H4 (cell line): ENCODE results near the gene SCRN3. TPM values are rescaled to one million over a fixed set of nuclear protein-coding genes. Genes with fewer than 3 reads are reported as not detected.
A peak's percentile ranks its signal among the peaks of the same experiment; 100 is the strongest.
"Not testable (repeated sequence)": the region's sequence is repeated elsewhere in the genome, so short reads cannot be mapped to it uniquely, and the experiment has no call there.

Source experiments
- DNase-seq: peaks from one replicate; pipeline ENCODE4 v3.0.0-alpha.2; 2015; ENCODE audit warnings: low spot score
- total RNA-seq: library from RNA; depleted of rRNA; stranded (reverse); fragments of >200 nt; shearing (Covaris generic); gene quantifications from 2 replicates; pipeline ENCODE4 v1.2.3, GENCODE V29; 2014; rRNA removed

SCRN3 gene, protein sequence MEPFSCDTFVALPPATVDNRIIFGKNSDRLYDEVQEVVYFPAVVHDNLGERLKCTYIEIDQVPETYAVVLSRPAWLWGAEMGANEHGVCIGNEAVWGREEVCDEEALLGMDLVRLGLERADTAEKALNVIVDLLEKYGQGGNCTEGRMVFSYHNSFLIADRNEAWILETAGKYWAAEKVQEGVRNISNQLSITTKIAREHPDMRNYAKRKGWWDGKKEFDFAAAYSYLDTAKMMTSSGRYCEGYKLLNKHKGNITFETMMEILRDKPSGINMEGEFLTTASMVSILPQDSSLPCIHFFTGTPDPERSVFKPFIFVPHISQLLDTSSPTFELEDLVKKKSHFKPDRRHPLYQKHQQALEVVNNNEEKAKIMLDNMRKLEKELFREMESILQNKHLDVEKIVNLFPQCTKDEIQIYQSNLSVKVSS
- 15.4 and 15.6 TPM in 2 replicates for total RNA-seq

DNA sequence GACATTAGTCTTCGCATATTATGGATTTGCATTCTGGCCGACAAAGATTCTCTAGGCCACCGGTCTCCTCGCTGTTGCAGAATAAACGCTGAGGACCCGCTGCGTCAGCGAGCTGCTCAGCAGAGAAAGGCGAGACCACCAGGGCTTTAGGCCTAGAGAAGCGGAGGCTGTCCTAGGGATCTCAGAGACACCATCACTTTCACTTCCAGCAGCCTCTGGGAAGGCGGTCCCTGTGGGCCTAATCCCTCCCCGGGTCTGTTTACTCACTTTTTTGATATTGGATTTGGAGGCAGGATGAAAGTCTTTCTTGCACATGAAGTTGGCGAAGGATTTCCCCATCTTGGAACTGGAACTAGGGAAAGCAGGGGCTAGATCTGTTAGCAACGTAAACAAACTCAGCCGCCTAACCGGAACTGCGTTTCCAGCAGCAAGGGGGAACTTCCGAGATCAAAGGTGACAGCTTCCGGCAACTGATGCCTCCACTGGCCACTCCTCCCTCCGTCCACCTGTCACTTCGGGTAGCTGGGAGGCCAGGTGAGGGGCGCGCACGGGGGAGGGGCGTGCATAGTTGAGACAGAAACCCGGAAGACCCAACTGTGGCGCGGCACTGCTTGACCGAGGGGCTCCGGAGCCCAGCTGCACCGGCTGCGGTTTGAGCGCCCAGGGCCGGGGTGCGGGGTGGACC, at the start of gene SCRN3:
Gene SCRN3 (plus strand): TSS at position 447 of the 685 bp plus-strand sequence. CDS start 2,554 bp downstream, outside the sequence.
- peak; percentile 57 for DNase-seq

DNA sequence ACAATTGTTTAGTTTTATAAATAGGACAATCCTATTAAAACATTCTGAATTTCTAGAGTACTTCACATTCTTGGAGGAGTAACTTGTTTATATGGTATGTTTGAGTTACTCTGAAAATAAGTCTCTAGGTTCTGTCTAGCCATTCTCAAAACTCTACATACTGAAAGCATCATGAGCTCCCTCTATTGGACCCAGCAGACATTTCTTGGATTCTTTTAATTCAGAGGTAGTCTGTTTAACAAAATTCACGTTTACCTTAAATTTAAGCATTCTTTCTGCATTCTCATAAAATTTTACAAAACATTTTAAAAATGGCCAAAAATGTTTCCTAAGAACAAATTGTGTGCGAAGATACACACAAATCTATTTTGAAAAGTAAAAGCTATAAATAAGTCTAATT, 45.5 kb upstream of the SCRN3 start:
- DNase-seq: no peak

DNA sequence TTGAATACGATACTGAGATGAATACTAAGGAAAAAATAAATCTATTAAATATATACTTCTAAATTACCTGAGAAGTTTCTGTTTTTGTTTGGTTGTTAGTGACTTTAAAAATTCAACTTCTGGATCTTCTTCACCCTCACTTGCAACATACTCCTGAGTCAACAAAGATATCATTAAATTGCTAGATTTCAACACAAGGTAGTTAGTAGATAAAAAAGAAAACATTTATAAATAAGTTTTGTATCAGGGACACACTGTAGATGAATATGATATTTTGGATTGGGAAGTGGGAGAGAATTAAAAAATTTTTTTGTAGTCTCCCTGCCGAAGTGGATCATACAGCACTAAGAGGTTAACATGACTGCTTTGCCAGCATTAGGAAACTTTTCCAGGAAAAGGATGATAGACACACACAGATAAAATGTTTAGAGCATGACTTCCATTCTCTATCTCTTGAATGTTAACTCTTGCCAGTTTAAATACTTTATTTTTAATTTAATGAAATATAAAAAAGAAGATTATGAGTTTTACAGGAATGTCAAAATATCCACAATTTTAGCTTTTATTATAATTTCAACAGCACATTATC, 44.8 kb upstream of the SCRN3 start:
- no peak for DNase-seq

DNA sequence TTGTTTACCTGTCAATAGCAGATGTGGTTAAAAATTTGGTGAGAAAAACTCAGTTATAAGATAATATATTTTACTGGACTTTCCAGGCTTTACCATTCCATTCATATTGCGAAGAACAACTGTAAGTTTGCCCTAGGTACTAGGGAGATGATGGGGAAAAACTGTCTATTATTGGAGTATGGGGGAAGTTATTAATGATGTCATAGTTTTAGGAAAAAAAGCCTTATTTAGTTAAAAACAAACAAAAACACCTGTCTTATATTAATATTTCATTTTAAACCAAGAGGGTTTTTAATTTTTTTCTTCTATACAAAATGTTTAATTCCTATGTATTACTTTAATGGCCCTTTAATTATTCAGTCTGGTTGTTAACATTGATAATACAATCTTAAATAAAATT, 42.5 kb upstream of the SCRN3 start:
- no peak for DNase-seq

DNA sequence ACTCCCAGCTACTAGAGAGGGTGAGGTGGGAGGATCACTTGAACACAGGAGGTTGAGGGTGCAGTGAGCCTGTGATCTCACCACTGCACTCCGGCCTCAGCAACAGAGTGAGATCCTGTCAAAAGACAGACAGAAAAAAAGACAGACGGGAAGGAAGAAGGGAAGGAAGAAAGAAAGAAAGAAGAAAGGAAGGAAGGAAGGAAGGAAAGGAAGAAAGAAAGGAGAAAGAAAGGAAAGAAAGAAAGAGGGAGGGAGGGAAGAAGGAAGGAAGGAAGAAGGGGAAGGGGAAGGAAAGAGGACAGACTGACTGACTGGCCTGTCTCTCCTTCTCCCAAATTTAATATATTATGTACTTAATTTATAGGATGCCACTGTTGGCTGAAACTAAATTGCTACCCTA, 39.2 kb upstream of the SCRN3 start:
- no peak for DNase-seq

DNA sequence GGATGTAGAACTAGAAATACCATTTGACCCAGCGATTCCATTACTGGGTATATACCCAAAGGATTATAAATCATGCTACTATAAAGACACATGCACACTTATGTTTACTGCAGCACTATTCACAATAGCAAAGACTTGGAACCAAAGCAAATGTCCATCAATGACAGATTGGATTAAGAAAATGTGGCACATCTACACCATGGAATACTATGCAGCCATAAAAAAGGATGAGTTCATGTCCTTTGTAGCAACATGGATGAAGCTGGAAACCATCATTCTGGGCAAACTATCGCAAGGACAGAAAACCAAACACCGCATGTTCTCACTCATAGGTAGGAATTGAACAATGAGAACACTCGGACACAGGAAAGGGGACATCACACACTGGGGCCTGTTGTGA, 35.9 kb upstream of the SCRN3 start:
- DNase-seq: not testable (repeated sequence)

DNA sequence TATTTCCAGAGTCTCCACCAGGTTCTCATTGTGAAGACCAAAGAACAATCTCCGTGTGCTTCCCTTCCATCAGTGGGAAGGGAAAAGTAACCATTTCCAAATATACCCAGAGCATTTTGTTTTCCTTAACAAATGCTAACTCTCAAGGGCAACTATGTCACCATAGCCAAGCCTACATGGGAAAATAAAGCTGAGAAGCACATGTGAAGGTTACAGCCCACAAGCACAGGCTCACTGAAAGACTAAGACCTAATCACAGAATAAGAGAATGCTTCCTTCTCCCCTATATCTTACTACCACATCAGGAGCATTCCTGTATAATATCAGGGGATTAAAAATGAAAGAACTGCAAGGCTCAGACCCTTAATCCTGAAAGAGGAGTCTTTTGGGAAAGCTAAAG, 32.6 kb upstream of the SCRN3 start:
- DNase-seq: no peak

DNA sequence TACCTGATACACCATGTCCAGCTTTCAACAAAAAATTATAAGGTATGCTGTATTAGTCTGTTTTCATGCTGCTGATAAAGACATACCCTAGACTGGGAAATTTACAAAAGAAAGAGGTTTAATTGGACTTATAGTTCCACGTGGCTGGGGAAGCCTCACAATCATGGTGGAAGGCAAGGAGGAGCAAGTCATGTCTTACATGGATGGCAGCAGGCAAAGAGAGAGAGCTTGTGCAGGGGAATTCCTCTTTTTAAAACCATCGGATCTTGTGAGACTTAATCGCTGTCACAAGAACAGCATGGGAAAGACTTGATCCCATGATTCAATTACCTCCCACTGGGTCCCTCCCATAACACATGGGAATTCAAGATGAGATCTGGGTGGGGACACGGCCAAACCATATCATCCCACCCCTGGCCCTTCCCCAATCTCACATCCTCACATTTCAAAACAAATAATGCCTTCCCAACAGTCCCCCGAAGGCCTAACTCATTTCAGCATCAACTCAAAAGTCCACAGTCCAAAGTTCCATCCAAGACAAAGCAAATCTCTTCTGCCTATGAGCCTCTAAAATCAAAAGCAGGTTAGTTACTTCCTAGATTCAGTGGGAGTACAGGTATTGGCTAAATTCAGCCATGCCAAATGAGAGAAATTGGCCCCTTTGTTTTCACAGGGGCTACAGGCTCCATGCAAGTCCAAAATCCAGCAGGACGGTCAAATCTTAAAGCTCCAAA, 31.9 kb upstream of the SCRN3 start:
- not testable (repeated sequence) for DNase-seq

DNA sequence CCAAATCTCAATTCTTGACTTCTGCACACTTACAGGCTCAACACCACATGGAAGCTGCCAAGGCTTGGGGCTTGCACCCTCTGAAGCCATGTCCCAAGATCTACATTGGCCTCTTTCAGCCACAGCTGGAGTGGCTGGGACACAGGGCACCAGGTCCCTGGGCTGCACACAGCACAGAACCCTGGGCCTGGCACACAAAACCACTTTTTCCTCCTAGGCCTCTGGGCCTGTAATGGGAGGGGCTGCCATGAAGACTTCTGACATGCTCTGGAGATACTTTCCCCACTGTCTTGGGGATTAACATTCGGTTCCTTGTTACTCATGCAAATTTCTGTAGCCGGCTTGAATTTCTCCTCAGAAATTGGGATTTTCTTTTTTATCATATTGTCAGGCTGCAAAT, 30.9 kb upstream of the SCRN3 start:
- DNase-seq: no peak

DNA sequence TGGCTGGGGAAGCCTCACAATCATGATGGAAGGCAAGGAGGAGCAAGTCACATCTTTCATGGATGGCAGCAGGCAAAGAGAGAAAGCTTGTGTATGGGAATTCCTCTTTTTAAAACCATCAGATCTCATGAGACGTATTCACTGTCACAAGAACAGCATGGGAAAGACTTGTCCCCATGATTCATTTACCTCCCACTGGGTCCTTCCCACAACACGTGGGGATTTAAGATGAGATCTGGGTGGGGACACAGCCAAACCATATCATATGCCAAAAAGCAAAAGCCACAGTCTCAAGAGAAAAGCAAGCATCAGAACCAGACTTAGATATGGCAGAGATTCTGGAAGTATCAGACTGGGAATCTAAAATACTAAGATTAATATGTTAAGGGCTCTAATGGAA, 30.0 kb upstream of the SCRN3 start:
- DNase-seq: no peak

DNA sequence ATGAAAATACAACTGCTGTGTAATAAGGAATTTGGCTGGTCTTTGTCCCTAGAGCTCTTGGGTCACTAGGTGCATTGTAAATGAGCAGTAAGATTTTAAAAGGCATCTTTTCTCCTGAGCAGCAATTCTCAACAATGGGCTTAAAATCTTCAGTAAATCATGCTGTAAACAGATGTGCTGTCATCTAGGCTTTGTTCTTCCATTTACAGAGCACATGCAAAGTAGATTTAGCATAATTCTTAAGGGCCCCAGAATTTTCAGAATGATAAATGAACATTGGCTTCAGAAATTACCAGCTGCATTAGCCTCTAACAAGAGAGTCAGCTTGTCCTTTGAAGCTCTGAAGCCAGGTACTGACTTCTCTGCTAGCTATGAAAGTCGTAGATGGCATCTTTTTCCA, 26.8 kb upstream of the SCRN3 start:
- no peak for DNase-seq

DNA sequence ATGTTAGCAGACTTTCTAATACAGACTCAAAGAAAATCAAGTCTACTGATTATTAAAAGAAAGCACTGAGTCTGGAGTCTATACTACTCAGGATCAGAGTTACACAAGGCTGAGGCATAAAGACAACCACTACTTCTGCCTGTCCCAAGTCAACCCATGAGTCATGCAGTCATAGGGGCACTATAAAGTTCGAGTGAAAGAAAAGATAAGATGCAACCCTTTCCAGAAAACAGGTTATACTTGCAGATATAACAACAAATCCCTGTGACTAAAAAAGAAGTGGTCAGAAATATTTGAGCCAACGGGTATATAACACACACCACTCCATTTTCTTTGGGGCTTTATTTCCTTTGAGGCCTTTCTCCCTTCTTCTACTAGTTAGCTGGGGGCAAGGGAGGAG, 18.6 kb upstream of the SCRN3 start:
- DNase-seq: no peak

DNA sequence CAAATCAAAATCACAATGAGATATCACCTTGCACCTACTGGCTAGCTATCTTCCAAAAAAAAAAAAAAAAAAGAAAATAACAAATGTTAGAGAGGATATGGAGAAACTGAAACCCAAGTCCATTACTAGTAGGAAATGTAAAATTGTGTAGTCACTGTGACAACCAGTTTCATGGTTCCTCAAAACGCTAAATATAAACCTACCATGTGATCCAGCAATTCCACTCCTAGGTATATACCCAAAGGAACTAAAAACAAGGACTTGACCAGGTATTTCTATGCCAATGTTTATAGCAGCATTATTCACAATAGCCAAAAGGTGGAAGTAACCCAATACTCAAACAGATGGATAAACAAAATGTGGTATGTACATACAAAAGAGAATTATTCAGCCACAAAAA, 11.7 kb upstream of the SCRN3 start:
- DNase-seq: no peak

DNA sequence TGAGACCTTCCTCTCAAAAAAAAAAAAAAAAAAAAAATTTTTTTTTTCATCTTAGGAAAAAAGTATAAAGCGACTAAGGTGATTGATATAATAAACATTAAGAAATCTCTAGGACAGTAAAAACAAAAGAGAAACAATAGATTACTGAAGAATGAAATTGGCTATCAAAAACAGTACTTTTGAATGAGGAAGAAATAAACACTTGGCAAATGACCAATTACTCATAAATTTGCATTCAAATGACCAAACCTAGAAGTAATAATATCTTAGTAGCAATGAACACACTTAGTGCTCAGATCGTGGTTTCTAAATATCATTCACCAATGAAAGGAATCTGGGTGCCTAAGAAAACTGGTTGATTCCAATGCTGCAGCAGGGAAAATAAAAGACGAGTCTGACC, 10.3 kb upstream of the SCRN3 start:
- no peak for DNase-seq

DNA sequence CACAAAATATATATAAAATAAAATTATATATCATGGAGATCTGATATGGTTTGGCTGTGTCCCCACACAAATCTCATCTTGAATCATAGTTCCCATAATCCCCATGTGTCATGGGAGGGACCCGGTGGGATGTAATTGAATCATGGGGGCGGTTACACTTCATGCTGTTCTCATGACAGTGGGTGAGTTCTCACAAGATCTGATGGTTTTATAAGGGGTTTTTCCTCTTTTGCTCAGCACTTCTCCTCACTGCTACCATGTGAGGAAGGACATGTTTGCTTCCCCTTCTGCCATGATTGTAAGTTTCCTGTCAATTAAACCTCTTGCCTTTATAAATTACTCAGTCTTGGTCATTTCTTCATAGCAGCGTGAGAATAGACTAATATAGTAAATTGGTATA, 6.8 kb upstream of the SCRN3 start:
- DNase-seq: not testable (repeated sequence)

DNA sequence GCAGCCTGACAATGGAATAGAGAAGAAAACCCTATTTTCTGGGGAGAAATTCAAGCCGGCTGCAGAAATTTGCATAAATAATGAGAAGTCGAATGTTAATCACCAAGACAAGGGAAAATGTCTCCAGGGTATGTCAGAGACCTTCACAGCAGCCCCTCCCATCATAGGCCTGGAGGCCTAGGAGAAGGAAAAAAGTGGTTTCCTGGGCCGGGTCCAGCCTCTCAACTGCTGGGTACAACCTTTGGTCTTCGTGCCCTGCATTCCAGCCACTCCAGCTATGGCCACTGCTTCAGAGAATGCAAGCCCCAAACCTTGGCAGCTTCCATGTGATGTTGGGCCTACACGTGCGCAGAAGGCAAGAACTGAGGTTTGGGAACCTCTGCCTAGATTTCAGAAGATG, 6.0 kb upstream of the SCRN3 start:
- no peak for DNase-seq

DNA sequence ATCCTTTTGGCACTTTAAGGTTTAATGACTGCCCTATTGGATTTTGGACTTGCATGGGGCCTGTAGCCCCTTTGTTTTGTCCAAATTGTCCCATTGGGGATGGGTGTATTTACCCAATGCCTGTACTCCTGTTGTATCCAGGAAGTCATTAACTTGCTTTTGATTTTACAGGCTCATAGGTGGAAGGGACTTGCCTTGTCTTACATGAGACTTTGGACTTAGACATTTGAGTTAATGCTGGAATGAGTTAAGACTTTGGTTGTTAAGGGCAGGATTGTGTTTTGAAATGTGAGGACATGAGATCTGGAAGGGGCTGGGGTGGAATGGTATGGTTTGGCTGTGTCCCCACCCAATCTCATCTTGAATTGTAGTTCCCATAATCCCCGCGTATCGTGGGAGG, 5.2 kb upstream of the SCRN3 start:
- not testable (repeated sequence) for DNase-seq

DNA sequence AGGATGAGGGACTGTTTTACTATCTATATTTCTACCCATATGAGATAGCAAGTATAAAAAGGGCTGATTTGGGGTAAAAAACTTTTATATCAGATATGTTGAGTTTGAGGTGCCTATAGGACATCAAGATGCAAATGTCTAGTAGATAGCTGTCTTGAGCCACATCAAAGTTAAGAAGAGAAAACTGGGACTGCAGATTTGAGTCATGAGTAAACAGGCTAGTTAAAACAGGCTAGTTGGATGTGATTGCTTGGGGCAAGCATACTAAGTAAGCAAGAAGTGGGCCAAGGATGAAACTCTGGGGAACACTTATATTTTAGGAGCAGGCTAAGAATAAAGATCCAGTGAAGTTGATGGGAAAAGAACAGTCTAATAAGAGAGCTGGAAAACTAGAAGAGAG, 2.8 kb upstream of the SCRN3 start:
- DNase-seq: no peak

DNA sequence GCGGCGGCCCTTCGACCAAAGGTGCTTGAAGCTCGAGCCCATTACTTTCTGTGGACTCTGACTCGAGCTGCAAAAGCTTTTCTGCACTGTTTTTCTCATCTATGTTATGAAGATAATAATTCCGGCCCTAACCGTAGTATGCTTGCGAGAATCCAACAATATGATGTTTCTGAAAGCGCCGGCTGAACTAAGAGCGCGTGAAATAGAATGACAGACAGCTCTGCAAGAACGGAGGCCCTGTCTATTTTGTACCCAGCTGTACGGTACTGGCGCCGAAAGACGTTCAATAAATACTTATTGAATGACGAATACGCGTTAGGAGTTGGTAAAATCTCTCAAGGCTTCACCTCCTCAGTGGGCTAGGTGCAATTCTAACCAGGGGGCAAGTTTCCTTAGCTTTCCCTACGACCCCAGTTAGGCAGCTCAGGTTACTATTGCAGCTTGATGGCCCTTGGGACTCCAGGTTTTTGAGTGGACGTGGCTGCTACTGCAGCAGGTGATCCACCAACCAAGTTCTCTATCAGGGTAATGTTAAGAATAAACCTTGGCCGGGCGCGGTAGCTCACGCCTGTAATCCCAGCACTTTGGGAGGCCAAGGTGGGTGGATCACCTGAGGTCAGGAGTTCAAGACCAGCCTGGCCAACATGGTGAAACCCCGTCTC, 570 bp downstream of the SCRN3 start:
- no peak for DNase-seq

DNA sequence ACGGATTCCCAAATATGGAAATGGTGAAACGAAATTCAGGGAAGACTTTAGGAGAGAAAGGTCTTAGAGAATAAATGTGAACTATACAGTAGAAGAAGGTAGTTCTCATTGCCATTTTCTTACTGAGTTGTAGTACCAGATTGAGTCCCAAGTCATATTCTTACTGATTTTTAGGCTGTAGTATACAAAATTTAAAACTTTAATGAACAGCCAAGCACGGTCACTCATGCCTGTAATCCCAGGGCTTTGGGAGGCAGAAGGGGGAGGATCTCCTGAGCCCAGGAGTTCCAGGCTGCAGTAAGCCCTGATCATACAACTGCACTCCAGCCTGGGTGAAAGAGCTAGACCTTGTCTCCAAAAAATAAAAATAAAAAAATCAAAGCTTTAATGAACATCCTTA, 2.2 kb downstream of the SCRN3 start:
- DNase-seq: no peak

DNA sequence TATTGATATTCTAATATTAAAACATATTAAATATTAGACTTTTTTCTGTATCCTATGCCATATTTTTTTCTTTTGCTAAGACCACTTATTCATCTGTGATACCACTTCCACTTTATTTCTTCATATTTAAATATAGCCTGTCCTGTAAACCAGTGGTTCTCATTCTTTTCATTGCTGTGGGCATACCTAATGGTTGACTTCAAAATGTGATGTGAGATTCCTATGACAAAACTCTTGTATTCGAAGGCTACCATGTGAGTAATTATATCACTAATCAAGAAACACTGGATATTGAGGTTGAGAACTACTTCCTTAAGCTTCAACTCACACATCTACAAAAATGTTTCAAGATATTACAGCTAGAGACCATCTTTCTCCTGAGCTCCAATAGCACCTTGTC, 3.6 kb downstream of the SCRN3 start:
- no peak for DNase-seq

DNA sequence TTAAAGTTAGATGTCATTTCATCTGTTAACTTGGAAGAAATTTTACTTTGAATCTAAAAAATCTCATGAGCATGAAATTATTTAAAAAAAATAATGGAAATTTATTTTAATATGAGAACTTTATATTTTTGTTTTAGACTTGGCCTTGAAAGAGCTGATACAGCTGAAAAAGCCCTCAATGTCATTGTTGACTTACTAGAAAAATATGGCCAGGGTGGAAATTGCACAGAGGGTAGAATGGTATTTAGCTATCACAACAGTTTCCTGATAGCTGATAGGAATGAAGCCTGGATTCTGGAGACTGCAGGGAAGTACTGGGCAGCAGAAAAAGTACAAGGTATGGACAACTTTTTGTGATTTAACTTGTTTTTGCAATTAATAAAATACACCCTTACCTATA, 5.3 kb downstream of the SCRN3 start:
- DNase-seq: no peak
